Lower leg skin (tissue), 4 donors: ENCODE data around the gene PFDN2. TPM values are rescaled to one million over a fixed set of nuclear protein-coding genes. Genes with fewer than 3 reads are reported as not detected.

ENCODE experiments used
- DNase-seq, 2 donors: peaks; one replicate each; pipeline ENCODE4 v3.0.0-alpha.2; 2019; ENCODE audit warnings: low spot score in 2 of 2
- H3K4me3 ChIP-seq: fragments of 200-600 bp; sonication (generic); 2 replicates; pipeline ENCODE4 v1.5.1; 2017; ENCODE audit warnings: mild to moderate bottlenecking, low read depth; ENCODE audit not compliant: poor library complexity, severe bottlenecking
- CTCF ChIP-seq, 3 donors: fragments of 450-650 bp; IDR thresholded peaks; one replicate each; pipeline ENCODE4 v1.5.1; 2016; ENCODE audit warnings: antibody characterized with exemption in 3 of 3, mild to moderate bottlenecking in 3 of 3, moderate library complexity in 2 of 3
- POLR2A ChIP-seq, 2 donors: fragments of 450-650 bp; IDR thresholded peaks; one replicate each; pipeline ENCODE4 v1.6.1; 2016 to 2017; ENCODE audit warnings: antibody characterized with exemption in 2 of 2, mild to moderate bottlenecking in 1 of 2, moderate library complexity in 1 of 2
- WGBS, 2 donors: methylation state at CpG; one replicate each; pipeline ENCODE4 v1.1.5; 2018; 5-methylcytosine and 5-hydroxymethylcytosine counted together
- intact Hi-C: fragments of 100-400 bp; cut with DNase I; formaldehyde crosslinking; loops from one replicate; pipeline ENCODE4 v1.15.0; 2023; ENCODE audit warnings: low total_unique reads
- total RNA-seq, 4 donors: library from RNA; depleted of rRNA; stranded (reverse); fragments of >200 nt; gene quantifications; one replicate each; pipeline ENCODE4 v1.1.0, GENCODE V29; 2016

PFDN2 gene
- total RNA-seq, 4 donors from 2014 or later: 19.3 to 24.7 (median 22.4) TPM

- 32 to 64% methylated on average over 2 of the region's 2 CpGs for WGBS, 2 donors
- TF ChIP-seq CTCF (IDR thresholded peaks at IDR 0.05): no peak
- TF ChIP-seq POLR2A (IDR thresholded peaks at IDR 0.05): no peak
- no peak overlapping the region for H3K4me3 ChIP-seq
- intact Hi-C loops: no loop called here
- DNase-seq: no peak
Measured at GRCh38 chr1:161085165-161085564, 32.7 kb downstream of the PFDN2 start.

GRCh38 chr1:161084597-161084988 lies 33.2 kb downstream of the PFDN2 start:
- 50 to 71% methylated on average over 1 of the region's 1 CpG for WGBS, 2 donors
- TF ChIP-seq POLR2A (IDR thresholded peaks at IDR 0.05): no peak
- TF ChIP-seq CTCF (IDR thresholded peaks at IDR 0.05): no peak
- no peak overlapping the region for H3K4me3 ChIP-seq
- no peak for DNase-seq
- intact Hi-C loops: no loop called here

GRCh38 chr1:161083748-161084596 lies 33.9 kb downstream of the PFDN2 start:
- 63 to 68% methylated on average over 10 of the region's 10 CpGs for WGBS, 2 donors
- intact Hi-C loops: no loop called here
- no peak overlapping the region for H3K4me3 ChIP-seq
- DNase-seq: no peak
- TF ChIP-seq CTCF (IDR thresholded peaks at IDR 0.05): no peak
- no peak for TF ChIP-seq POLR2A (IDR thresholded peaks at IDR 0.05)

GRCh38 chr1:161082996-161083747 lies 34.7 kb downstream of the PFDN2 start:
- WGBS, 2 donors: 38 to 43% methylated on average over 8 of the region's 8 CpGs
- TF ChIP-seq CTCF (IDR thresholded peaks at IDR 0.05) (no peak), POLR2A (IDR thresholded peaks at IDR 0.05) (no peak)
- DNase-seq: peak; percentile 86 to 96
- intact Hi-C loops: no loop called here
- H3K4me3 ChIP-seq: no peak overlapping the region

GRCh38 chr1:161082483-161082882 lies 35.4 kb downstream of the PFDN2 start:
- TF ChIP-seq POLR2A (IDR thresholded peaks at IDR 0.05) (no peak), CTCF (IDR thresholded peaks at IDR 0.05) (no peak)
- WGBS, 2 donors: 55 to 66% methylated on average over 2 of the region's 2 CpGs
- intact Hi-C loops: no loop called here
- no peak overlapping the region for H3K4me3 ChIP-seq
- DNase-seq: no peak
